Esophagus muscularis mucosa (tissue), 4 donors: Measurements from ENCODE around the gene DGCR8. TPM values are rescaled to one million over a fixed set of nuclear protein-coding genes. Genes with fewer than 3 reads are reported as not detected.

Experiments
- DNase-seq: peaks from one replicate; pipeline ENCODE4 v3.0.0-alpha.2; 2017; ENCODE audit errors: extremely low spot score
- H3K27ac ChIP-seq, 4 donors: fragments of 200-600 bp; sonication (generic); replicated peaks in 1 of 4; 1 replicate in 3 of 4; 2 replicates in 1 of 4; pipeline ENCODE4 v1.5.1; 2016 to 2019; ENCODE audit warnings: mild to moderate bottlenecking in 1 of 4
- H3K27me3 ChIP-seq, 4 donors: fragments of 200-600 bp; sonication (generic); one replicate each; pipeline versions ENCODE4 v1.5.1 to v1.6.0; 2016 to 2019
- H3K36me3 ChIP-seq, 4 donors: fragments of 200-600 bp; sonication (generic); one replicate each; pipeline ENCODE4 v1.5.1; 2016 to 2019
- H3K4me1 ChIP-seq, 4 donors: fragments of 200-600 bp; sonication (generic); one replicate each; pipeline ENCODE4 v1.5.1; 2016 to 2019
- H3K4me3 ChIP-seq, 4 donors: fragments of 200-600 bp; sonication (generic); 1 replicate in 2 of 4; 2 replicates in 2 of 4; pipeline ENCODE4 v1.5.1; 2016 to 2019; ENCODE audit warnings: mild to moderate bottlenecking in 4 of 4, moderate library complexity in 1 of 4
- H3K9me3 ChIP-seq, 4 donors: fragments of 200-600 bp; sonication (generic); 1 replicate in 3 of 4; 2 replicates in 1 of 4; pipeline ENCODE4 v1.5.1; 2016 to 2019
- EP300 ChIP-seq: sonication (generic); formaldehyde crosslinking; IDR thresholded peaks from one replicate; pipeline ENCODE4 v1.6.1; 2017; ENCODE audit warnings: antibody characterized with exemption
- POLR2A ChIP-seq: fragments of 450-650 bp; IDR thresholded peaks from one replicate; pipeline ENCODE4 v1.6.1; 2017; ENCODE audit warnings: antibody characterized with exemption, moderate library complexity, mild to moderate bottlenecking, low read depth
- POLR2AphosphoS5 ChIP-seq, 2 donors: sonication (generic); formaldehyde crosslinking; IDR thresholded peaks; one replicate each; pipeline ENCODE4 v1.6.1; 2017; ENCODE audit warnings: antibody characterized with exemption in 2 of 2
- WGBS: methylation state at CpG from one replicate; pipeline ENCODE4 v1.1.5; 2018; 5-methylcytosine and 5-hydroxymethylcytosine counted together
- intact Hi-C: fragments of 100-400 bp; cut with DNase I; formaldehyde crosslinking; loops from one replicate; pipeline ENCODE4 v1.15.1; 2023
- total RNA-seq, 4 donors: library from RNA; depleted of rRNA; stranded (reverse); fragments of >200 nt; gene quantifications; one replicate each; pipeline versions ENCODE4 v1.1.0 to v1.2.1, GENCODE V29; 2016
- TF ChIP-seq, protein P1 (sequence below), 3 experiments: fragments of 200-600 bp in 2 of 3; fragments of 450-650 bp in 1 of 3; sonication (generic) in 2 of 3; IDR thresholded peaks; one replicate each; pipeline ENCODE4 v1.5.1; 2017 to 2019; ENCODE audit warnings: antibody characterized with exemption in 3 of 3, mild to moderate bottlenecking in 2 of 3, moderate library complexity in 1 of 3

DGCR8 gene
- total RNA-seq, 4 donors from 2014 or later: 16.9 to 26.6 (median 19.6) TPM

GRCh38 chr22:20038574-20038973 is 41.5 kb upstream of the DGCR8 start:
- peaks cover 17 to 76% (median 68%) of the 10 kb centered on the region in 4 donors for H3K36me3 ChIP-seq
- no peak overlapping the region for H3K4me3 ChIP-seq
- H3K4me1 ChIP-seq: peaks cover 3 to 18% (median 17%) of the 10 kb centered on the region in 4 donors
- no peaks in the 10 kb centered on the region for H3K27me3 ChIP-seq
- no peak for DNase-seq
- 93% methylated on average over 7 of the region's 7 CpGs for WGBS
- intact Hi-C loops: no loop called here
- no peak overlapping the region for H3K27ac ChIP-seq
- TF ChIP-seq POLR2A (no peak), EP300 (no peak), POLR2AphosphoS5 (IDR thresholded peaks at IDR 0.05) (no peak)
- TF ChIP-seq, protein P1, sequence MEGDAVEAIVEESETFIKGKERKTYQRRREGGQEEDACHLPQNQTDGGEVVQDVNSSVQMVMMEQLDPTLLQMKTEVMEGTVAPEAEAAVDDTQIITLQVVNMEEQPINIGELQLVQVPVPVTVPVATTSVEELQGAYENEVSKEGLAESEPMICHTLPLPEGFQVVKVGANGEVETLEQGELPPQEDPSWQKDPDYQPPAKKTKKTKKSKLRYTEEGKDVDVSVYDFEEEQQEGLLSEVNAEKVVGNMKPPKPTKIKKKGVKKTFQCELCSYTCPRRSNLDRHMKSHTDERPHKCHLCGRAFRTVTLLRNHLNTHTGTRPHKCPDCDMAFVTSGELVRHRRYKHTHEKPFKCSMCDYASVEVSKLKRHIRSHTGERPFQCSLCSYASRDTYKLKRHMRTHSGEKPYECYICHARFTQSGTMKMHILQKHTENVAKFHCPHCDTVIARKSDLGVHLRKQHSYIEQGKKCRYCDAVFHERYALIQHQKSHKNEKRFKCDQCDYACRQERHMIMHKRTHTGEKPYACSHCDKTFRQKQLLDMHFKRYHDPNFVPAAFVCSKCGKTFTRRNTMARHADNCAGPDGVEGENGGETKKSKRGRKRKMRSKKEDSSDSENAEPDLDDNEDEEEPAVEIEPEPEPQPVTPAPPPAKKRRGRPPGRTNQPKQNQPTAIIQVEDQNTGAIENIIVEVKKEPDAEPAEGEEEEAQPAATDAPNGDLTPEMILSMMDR (IDR thresholded peaks at IDR 0.05): no peak
- no peaks in the 10 kb centered on the region for H3K9me3 ChIP-seq

DNA sequence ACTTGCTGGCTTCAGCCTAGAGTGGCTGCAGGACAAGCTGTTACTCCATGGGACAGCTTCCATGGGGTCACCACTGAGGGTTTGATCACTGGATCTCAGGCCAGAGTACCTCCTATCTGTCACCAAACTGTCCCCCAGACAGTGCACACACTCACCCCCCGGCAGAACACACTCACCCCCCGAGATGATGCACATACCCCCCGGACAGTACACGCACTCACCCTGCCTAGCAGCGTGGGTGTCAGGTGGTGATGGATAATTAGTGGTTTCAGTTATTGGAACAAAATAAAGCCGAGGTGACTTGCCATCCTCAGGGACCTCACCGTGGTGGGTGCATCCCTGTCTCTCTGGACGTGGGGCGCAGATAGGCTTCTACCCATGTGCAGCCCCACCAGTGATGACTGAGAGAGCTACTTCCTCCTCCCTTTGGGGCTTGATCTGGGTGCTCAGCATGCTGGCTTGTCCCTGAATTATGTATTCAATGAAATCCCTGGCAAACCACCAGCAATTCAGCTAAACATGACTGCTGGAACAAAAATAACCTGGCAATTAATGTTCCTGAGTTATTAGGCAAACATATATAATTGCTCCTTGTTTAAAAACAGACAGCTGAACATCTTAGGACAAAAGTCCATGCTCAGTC is 40.2 kb upstream of the DGCR8 start:
- intact Hi-C loops: no loop called here
- Histone ChIP-seq H3K4me3 (no peak overlapping the region), H3K27ac (no peak overlapping the region), H3K27me3 (no peaks in the 10 kb centered on the region), H3K9me3 (no peaks in the 10 kb centered on the region), H3K36me3 (peaks cover 17 to 88% (median 80%) of the 10 kb centered on the region in 4 donors), H3K4me1 (peaks cover 0 to 13% (median 9%) of the 10 kb centered on the region in 4 donors)
- 66% methylated on average over 6 of the region's 9 CpGs for WGBS
- no peak for DNase-seq
- TF ChIP-seq POLR2AphosphoS5 (IDR thresholded peaks at IDR 0.05) (no peak), POLR2A (no peak), EP300 (no peak)
- TF ChIP-seq, protein P1 (IDR thresholded peaks at IDR 0.05): no peak

DNA sequence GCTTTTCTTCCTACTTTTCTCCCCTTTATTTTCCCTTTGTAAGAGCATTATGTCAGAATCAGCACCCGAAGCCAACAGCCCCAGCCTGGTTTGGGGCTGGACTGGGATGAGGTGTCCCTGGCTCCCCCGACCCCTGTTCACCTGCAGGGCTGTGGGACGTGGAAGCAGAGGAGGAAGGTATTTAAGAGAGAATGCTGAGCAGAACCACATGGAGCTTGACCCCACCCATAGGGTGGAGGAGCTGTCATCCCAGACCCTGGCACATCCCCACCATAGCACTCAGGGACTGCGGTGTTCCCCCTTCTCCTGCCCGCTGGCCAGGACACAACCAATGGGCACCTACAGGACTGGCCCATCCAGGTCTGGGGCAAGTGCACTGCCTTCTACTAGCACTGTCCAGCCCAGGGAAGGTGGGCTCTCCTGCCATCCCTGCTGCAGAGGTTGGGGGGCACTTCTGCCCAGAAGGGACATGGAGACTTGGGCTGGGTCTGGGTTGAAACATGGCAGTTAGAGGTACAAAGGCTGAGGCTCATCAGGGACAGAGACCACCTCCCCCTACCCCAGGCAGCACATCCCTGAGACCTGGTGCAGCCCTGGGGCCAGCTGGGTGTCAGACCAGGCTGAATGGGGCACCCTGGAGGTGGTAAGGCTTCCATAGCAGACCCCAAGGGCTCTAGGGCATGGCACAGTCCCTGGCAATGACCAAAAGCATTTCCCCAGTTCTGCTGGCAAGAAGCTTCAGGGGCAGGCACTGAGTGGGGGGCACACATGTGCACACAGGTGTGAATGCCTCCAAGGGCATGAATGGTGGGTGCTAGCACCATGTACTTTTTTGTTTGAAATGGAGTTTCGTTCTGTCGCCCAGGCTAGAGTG is 39.5 kb upstream of the DGCR8 start:
- Histone ChIP-seq H3K4me1 (peaks cover 0 to 6% (median 5%) of the 10 kb centered on the region in 4 donors), H3K27me3 (no peaks in the 10 kb centered on the region), H3K36me3 (peaks cover 17 to 92% (median 84%) of the 10 kb centered on the region in 4 donors), H3K4me3 (no peak overlapping the region), H3K27ac (no peak overlapping the region), H3K9me3 (no peaks in the 10 kb centered on the region)
- WGBS: 91% methylated on average over 6 of the region's 7 CpGs
- intact Hi-C loops: no loop called here
- no peak for DNase-seq
- TF ChIP-seq, protein P1 (IDR thresholded peaks at IDR 0.05): no peak
- TF ChIP-seq POLR2A (no peak), EP300 (no peak), POLR2AphosphoS5 (IDR thresholded peaks at IDR 0.05) (no peak)

DNA sequence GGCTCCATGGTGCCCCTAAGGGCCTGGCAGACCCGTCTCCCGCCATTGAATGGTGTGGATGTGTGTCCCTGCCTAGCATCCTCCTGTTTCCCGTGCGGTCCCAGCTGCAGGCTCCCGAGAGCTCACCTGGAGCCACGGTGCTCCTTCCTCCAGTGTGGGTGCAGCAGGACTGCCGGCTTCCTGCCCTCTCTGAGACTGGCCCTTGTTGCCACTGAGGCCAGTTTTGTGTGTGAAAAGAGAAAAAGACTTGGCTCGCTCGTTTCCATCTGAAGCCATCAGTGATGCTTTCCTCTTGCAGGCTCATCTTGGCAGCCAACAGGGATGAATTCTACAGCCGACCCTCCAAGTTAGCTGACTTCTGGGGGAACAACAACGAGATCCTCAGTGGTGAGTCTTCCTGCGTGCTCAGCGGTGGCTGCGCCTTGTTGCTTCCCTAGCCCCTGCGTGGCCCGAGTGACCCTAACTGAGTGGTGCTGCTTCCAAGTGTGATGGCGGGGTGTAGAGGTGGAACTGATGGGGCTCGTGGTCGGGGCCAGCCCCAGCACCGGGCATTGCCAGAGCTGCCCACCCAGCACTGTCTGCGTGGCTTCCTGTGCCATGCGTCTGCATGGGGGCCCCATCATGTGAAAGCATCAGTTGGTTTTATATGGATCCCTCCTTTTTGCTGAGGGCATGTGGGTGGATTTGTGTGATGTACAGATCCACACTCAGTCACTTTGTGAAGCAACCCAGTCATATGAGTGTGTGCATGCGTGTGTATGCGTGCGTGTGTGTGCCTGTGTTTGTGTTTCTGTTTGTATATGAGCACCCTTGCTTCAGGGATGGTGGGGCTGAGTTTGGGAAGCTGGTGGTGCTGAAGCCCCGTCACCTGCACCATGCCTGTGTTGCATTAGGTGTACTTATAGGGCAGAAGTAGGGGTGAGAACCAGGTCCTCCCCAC is 36.7 kb upstream of the DGCR8 start:
- Histone ChIP-seq H3K4me1 (peaks cover 0 to 6% (median 5%) of the 10 kb centered on the region in 4 donors), H3K4me3 (no peak overlapping the region), H3K27ac (no peak overlapping the region), H3K27me3 (no peaks in the 10 kb centered on the region), H3K9me3 (no peaks in the 10 kb centered on the region), H3K36me3 (peaks cover 6 to 96% (median 80%) of the 10 kb centered on the region in 4 donors)
- DNase-seq: no peak
- intact Hi-C loops: no loop called here
- WGBS: 95% methylated on average over 18 of the region's 26 CpGs
- TF ChIP-seq EP300 (no peak), POLR2AphosphoS5 (IDR thresholded peaks at IDR 0.05) (no peak), POLR2A (no peak)
- TF ChIP-seq, protein P1 (IDR thresholded peaks at IDR 0.05): no peak
